AG09309 (cell line): ENCODE measurements around the gene SLC39A11.

Experiments
- DNase-seq: peaks from one replicate; pipeline ENCODE4 v3.0.0-alpha.2; 2010; ENCODE audit warnings: low read depth
- H3K4me3 ChIP-seq: 2 replicates; pipeline ENCODE4 v1.5.1; 2011; ENCODE audit warnings: mild to moderate bottlenecking, low read depth, low read length, moderate library complexity; ENCODE audit not compliant: control insufficient read depth
- CTCF ChIP-seq: IDR thresholded peaks from 2 replicates; pipeline ENCODE4 v1.5.1; 2011; ENCODE audit warnings: mild to moderate bottlenecking, low read depth, low read length, inconsistent platforms; ENCODE audit not compliant: insufficient read depth, control insufficient read depth; ENCODE audit errors: missing control alignments

SLC39A11 gene

GRCh38 chr17:72613806-72614292 lies 478.6 kb downstream of the SLC39A11 start:
- no peak for DNase-seq
- no peak overlapping the region for H3K4me3 ChIP-seq
- TF ChIP-seq CTCF = no peak

DNA sequence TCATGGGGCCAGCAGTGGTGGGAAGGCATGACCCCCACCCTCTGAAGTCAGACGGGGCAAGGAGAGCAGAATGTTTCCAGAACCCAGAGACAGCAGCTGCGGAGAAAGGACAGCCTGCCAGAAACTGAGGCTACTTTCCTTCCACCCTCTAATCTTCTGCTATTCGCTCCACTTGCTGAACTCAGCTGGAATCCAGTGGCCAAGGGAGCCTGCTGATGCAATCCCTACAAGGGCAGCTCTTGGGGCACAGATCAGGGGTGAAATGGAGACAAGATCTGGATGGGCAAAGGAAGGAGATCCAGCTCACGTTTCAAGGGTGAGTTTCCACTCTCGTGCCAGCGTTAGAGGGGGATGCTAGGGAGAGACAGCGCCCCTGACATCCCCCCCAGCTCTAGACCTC lies 479.1 kb downstream of the SLC39A11 start:
- no peak for DNase-seq
- H3K4me3 ChIP-seq = no peak overlapping the region
- no peak for TF ChIP-seq CTCF

DNA sequence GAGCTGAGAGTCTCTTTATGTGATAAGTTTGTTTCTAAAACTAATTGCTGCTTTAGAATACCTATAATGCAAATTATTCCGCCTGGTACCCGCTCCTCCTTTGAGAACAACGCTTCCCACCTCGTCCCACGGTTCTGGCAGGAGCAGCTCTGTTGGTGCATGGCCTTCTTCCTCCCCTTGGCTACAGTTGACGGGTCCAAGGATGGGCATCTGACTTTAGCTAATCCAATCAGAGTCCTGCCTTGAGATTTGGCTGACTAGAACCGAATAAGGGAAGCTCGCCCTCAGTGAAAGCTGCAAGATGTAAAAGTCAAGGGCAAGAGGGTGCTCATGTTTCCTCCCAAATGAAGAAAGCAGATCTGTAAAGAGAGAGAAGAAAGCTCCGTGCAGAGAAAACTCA lies 481.3 kb downstream of the SLC39A11 start:
- no peak overlapping the region for H3K4me3 ChIP-seq
- DNase-seq = no peak
- TF ChIP-seq CTCF = no peak

DNA sequence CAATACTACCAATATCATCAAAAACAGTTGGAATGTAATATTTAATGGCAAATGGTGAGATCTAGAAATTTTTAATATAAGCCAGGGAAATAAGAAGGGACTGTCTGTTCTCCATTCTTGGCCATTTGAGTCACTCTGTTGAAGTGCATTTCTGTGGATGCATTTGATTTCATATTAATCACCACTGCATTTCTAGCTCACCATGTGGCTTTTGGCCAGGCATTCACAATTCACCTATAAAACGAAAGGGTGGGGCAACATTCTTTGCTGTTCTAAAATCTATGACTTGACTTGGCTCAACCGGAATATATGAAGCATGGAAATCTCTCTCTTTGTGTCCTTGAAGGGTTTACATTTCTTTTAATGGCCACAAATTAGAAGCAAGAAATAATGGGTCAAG lies 483.0 kb downstream of the SLC39A11 start:
- TF ChIP-seq CTCF = no peak
- DNase-seq = no peak
- H3K4me3 ChIP-seq = no peak overlapping the region

GRCh38 chr17:72608436-72608835 lies 484.1 kb downstream of the SLC39A11 start:
- H3K4me3 ChIP-seq = no peak overlapping the region
- TF ChIP-seq CTCF = no peak
- DNase-seq = no peak

DNA sequence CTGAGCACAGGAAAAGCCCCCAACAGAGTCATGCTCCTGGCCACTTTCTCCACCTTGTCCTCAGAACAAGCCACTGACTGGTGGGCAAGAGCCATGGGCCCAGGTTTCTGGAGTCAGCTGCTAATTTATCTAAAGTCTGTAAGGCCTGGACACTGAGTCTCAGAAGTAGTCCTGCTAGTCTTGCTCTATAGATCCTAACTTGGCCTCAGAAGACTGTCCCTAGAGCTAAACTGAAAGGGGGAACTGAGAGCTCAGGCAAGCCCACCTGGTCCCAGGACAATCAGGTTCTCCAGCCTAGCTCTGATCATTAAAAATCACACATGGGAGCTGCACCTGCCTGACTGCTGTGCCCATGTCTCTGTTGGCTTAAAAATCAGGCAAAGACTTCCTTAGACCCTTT lies 485.8 kb downstream of the SLC39A11 start:
- no peak overlapping the region for H3K4me3 ChIP-seq
- no peak for DNase-seq
- no peak for TF ChIP-seq CTCF

- no peak for DNase-seq
- TF ChIP-seq CTCF = no peak
Observed at GRCh38 chr17:72605543-72605942, 486.9 kb downstream of the SLC39A11 start.

More at GRCh38 chr17:72605543-72605942, 486.9 kb downstream of the SLC39A11 start:
- H3K4me3 ChIP-seq = no peak overlapping the region
